Stimulated activated CD4-positive, alpha-beta T cell treated with anti-CD3 and anti-CD28 coated beads, Interleukin-4, amount 100 ng/mL, for 4 hours (primary cell): ENCODE measurements around the gene VWA8.
"Not testable (repeated sequence)": the region's sequence is repeated elsewhere in the genome, so short reads cannot be mapped to it uniquely, and the experiment has no call there.

Experiments used
- DNase-seq, 2 experiments: peaks; one replicate each; pipeline ENCODE4 v3.0.0-alpha.2; 2020

VWA8 gene

GRCh38 chr13:41608111-41608838 lies 352.6 kb downstream of the VWA8 start:
- no peak for DNase-seq

DNA sequence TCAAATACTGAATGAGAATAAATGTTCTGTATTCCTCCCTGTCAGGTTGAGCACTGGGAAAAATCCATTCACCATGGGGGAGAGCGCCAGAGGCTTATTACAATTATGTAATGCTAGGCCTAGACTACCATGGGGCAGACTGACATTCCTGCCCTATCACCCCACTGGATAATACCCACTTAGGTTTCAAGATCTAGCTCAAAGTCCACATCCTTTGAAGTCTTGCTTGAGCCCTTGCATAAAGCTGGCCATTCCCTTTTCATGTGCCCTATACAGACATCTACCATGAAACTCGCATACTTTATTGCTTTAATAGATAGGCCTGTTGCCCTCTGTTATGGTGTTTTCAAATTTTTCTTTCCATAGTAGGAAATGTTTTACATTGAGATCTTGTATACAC lies 354.3 kb downstream of the VWA8 start:
- no peak for DNase-seq

DNA sequence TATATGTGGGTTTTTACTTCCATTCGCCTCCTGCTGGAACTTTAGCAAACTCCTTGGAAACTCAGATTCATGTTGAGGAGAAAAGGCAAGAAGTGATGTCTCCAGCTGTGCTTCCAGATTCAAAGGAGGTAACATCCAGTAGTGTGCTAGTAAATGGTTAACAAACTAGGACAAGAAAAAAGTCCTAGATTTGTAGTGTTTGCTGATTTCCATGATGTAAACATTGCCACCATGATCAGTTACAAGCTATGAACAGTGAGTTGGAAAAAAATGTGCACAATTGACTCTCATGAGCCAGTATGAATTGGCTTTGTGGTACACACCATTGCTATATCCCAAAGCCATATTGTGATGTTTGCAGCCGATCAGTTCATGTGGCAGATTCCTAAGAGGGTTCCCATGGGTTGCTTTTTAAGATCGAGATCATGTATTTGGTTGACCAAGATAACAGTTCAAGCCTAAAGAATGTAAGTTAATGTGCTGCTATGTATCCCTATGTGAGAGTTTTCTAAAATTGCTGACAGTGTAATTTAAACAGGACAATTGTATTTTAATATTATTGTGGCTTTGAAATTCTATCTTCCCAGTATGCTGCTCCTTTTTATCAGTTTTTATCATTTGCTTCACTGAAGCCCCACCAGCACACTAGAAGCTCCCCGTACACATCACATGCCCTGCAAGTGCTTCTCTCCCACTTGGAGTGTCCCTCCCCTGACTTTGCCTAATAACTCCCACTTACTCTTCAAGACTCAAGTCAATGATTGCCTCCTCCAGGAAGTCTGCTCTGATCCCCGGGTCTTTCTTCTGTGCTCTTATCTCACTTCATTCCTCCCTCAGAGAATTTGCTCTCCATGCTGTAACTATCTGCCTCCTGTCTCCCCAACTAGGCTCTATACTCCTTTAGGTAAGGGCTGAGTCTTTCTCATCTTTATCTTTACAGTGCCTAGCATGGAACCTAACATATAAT lies 355.3 kb downstream of the VWA8 start:
- no peak for DNase-seq

DNA sequence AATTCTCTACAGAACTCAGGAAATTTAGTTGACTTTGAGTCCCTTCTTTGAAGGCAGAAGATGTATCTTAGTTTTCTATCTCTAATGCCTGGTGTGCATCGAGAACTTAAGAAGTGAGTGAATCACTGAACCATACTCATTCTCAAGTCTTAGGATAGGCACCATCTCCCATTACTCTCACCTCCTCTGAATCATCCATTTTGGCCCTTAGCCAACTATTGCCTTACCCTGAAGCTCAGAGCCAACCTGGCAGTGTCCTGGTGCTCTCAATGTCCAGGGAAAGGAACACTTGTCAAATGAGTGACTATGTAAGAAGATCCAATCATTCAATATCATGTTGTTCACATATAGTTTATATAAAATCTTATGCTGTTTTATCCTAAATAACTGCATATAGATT lies 357.0 kb downstream of the VWA8 start:
- no peak for DNase-seq

DNA sequence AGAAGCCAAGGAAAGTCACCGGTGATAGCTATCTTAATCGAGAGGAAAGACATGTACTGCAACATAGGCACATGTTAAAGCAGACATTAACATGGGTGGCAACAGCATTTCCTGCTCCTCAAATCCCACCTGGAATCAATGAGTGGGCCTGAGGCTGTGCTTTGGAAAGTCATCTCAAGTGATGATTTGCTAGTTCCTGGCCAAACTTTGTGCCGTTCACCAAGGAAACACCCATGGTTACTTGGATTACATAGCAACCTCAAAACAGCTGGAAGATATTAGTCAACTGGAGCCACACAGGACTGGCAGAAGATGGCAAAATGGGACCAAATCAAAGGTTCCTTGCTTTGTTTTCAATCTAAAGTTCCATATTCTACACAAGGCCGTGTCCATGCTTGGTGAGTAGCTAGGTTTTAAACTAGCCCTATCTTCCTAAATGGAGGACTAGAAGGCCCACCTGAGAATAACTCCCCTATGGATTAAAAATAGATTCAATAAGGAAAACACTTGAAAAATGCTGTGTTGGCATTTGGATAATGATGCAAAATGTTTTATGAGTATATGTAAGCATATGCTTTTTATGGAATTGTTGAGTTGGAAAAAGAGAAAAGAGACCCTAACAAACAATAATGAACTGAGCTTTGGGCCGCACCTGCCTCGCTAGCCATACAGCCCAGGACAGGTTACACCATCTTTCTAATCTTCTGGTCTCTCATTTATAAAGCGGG lies 359.0 kb downstream of the VWA8 start:
- DNase-seq: no peak

DNA sequence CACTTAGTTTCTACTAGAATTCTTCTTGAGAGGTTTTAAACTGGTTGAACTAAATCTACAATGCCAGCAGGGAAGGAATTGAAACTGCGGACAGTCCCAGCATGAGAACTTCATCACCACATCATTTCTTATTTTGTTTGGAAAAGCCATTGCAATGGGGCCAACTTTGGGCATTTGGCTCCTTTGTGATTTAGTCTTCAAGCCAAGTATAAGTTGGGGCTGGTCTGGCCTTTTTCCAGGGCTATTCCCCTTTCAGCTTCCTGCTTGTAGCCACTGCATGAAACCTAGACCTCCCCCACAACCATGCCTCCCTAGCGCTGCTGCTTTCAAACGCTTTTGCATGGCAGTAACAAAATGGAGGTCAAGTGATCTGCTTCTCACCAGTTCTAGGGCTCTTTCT lies 361.3 kb downstream of the VWA8 start:
- no peak for DNase-seq

DNA sequence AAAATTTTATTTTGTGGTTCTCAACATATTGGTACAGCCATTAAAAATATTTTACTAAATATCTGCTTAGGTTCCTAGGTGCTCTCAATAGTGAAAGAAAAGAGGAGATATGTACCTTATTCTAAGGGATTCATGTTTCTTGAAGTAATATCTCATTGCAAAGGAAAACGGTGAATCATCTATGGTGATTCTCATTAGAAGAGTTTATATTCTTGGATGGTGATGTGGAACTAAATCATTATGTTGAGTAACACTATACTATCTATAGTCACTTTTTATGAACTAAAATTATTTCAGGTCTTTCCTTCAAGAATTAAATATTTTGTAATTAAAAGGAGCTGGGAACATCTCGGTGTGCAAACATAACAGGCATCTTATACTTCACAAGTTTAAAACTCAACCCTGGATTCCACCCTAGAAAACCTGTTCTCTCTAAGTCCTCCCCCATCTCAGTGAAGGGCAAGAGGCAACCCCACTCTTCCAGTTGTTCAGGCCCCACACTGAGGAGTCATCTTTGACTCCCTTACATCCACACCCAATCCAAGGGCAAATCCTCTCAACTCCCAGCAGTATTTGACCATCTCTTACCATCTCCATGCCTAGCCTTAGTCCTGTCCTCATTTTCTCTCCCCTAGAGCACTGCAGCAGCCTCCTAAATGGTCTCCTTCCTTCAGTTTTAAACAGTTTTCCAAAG lies 363.4 kb downstream of the VWA8 start:
- DNase-seq: no peak

DNA sequence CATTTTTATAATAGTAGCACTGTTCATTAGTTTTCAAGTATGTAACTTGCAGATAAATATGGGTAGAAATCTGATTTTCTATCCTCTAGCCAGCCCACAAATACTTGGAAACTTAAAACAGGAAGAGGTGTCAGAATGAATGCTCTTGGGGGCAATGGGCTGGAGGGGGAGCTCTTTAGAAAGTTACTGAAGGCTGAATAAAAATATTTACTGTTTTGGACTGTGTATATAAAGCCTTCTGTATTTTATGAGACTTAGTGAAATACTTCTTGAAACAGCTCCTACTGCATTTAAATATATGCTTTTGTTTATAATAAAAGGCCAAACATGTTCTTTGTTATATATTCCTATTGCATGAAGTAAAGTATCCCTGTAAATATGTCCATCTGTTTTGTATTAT lies 364.7 kb downstream of the VWA8 start:
- no peak for DNase-seq

DNA sequence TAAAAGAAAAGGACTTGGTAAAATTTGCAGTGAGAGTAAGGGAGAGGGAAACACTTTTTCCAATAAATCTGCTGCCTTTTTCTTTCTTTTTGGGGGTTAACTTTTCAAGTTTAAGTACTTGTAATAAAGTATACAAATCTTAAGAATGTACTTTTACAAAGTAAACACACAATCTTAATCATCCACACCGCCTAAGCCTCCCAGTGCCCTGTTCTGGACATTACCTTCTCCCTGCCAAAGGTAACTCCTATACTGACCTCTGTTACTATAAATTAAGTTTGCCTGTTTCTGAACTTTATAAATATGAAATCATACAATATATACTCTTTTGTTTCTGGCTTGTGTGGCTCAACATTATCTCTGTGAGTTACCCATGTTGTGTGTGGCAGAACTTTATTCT lies 365.6 kb downstream of the VWA8 start:
- DNase-seq: no peak

- DNase-seq: no peak
Measured at GRCh38 chr13:41590643-41591042, 370.3 kb downstream of the VWA8 start.

GRCh38 chr13:41590122-41590521 lies 370.8 kb downstream of the VWA8 start:
- no peak for DNase-seq

DNA sequence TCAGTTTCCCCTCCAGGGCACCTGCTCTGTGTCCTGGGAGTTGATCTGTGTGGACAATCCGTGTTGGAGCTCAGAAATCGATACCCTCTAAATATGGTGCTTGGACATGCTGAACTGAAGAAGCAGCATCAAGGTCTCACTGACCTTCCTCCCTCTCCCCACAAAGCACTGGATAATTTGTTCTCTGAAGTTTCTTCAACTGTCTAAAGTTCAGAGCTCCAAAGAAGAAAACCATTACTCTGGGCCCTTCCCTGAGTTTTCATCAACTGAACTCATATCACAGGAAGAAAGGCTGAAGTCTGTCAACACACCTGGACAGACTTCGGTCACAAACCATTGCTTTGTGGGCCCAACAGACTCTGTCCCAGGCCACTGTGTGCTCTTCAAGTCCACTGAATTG lies 371.5 kb downstream of the VWA8 start:
- DNase-seq: no peak

DNA sequence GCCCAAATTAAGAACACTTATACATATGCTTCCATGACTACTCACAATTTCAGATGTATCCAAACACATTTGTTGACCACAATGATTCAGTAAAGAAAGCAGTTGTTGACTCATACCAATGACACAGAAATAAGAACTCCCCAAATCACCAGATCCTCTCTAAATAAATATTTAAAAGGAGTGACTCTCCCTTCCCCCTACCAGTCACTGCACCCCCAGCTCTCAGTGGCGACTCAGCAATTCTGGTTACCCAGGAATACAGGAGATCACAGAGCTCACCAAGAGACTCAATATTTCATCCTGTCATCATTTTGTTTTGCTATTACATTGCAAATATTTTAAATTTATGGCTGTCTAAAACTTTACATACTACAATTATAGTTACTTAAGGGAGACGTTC lies 372.0 kb downstream of the VWA8 start:
- DNase-seq: peak; percentile 22 to 49

- DNase-seq: no peak
Measured at GRCh38 chr13:41588448-41588847, 372.5 kb downstream of the VWA8 start.

- DNase-seq: peak; percentile 12 to 31
Measured at GRCh38 chr13:41587490-41587889, 373.4 kb downstream of the VWA8 start.

DNA sequence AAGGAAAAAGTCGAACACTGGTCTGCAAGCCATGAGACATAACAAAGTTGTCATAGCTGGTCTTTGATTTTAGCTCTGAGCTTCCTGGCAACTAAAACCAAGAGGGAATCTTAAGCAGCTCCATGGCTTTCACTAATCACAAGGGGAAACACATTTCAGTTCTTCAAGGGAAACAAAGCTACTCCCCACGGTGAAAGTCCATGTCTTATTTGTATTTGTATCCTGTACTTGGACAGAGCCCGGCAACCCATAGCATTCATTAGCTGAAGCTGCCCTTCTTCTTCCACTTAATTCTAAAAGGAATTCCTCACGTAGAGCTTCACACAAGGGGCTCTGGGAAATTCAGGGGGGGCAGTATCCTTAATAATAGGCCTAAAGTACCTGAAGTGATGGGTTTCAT lies 374.7 kb downstream of the VWA8 start:
- no peak for DNase-seq

GRCh38 chr13:41582027-41582463 lies 378.9 kb downstream of the VWA8 start:
- no peak for DNase-seq

DNA sequence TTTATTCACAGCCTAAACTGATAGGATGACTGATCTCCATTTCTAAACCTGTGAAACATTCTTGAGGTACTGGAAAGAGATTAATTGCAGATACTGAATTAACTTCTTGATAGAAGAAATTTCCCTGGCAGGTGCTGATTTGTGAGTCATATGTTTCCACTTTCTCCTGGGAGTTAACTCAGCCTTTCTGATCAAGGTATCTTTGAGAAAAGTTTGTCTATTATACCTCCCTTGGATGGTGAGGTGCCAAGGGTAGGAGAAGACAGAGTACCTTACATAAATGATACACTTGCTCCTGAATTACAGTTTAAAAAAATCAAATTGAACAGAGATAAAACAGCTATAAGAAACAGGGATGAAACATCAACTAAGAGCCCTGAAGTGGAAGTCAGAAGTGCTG lies 380.6 kb downstream of the VWA8 start:
- no peak for DNase-seq

DNA sequence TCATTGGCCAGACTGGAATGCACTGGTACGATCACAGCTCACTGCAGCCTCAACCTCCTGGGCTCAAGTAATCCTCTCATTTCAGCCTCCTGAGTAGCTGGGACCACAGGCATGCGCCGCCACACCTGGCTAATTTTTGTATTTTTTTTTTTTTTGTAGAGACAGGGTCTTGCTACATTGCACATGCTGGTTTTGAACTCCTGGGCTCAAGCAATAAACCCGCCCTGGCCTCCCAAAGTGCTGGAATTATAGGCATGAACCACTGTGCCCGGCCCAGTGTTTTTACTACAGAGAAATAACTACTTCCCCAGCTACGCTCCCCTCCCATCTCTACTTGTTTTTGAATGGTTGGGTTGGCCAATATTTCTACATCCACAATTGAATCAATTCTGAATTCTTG lies 381.0 kb downstream of the VWA8 start:
- no peak for DNase-seq

GRCh38 chr13:41579168-41579567 lies 381.7 kb downstream of the VWA8 start:
- no peak for DNase-seq

DNA sequence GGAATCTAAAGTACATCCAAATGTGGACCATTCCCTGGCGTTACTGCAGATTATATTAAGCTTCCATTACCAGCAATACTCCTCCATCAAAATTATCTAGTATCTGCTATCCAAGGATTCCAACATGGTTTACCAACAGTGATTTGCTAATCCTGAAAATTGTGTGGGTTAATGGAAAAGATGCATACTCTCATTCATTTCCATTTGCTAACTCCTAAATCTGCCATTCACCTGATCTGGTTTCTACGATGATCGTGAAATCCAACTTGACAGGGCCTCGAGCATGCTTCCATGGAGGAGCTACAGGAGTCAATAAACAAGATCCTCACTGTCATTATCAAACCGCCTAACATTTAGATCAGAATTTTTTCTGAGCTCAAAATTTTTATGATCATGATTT lies 382.5 kb downstream of the VWA8 start:
- no peak for DNase-seq

DNA sequence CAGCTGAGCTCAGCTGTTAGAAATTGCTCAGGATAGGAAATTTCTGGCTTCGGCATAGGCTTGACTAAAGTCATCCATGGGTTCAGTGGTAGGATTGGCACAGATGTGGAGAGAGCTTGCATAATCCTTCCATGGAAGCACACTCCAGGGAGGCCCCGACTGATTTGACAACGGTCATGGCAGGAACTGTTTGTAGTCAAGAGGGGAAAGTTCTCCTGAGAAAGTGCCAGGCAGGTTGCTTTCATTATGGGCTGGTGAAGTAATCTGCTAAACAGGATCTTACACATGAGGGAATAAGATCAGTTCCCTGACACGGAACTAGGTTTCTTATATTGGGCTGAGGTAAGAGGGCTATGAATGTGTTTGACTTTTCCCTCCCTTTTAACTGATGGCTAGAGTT lies 383.5 kb downstream of the VWA8 start:
- DNase-seq: no peak

- DNase-seq: not testable (repeated sequence)
Measured at GRCh38 chr13:41573640-41574039, 387.3 kb downstream of the VWA8 start.
